GM06990 (cell line): ENCODE results near the gene DAPK2.

Source experiments
- DNase-seq: peaks from one replicate; pipeline ENCODE4 v3.0.0-alpha.2; 2011; ENCODE audit not compliant: insufficient read length; ENCODE audit errors: extremely low read depth
- H3K27me3 ChIP-seq: replicated peaks from 2 replicates; pipeline ENCODE4 v1.6.0; 2011; ENCODE audit warnings: low read length; ENCODE audit not compliant: control insufficient read depth, insufficient read depth
- H3K36me3 ChIP-seq: 2 replicates; pipeline ENCODE4 v1.5.1; 2011; ENCODE audit warnings: low read length; ENCODE audit not compliant: control insufficient read depth, insufficient read depth
- H3K4me3 ChIP-seq: replicated peaks from 2 replicates; pipeline ENCODE4 v1.5.1; 2011; ENCODE audit warnings: low read depth, mild to moderate bottlenecking, control low read depth, low read length
- CTCF ChIP-seq: IDR thresholded peaks from 2 replicates; pipeline ENCODE4 v1.5.1; 2011; ENCODE audit warnings: low read length, control low read depth, mild to moderate bottlenecking, inconsistent platforms; ENCODE audit not compliant: insufficient read depth, poor library complexity, severe bottlenecking

DAPK2 gene

GRCh38 chr15:63890617-63891016, 155.7 kb downstream of the DAPK2 start:
- Histone ChIP-seq H3K4me3 (no peak overlapping the region), H3K36me3 (no peaks in the 10 kb centered on the region), H3K27me3 (no peaks in the 10 kb centered on the region)
- TF ChIP-seq CTCF: no peak
- no peak for DNase-seq

GRCh38 chr15:63889831-63890230, 156.5 kb downstream of the DAPK2 start:
- no peak for DNase-seq
- no peak for TF ChIP-seq CTCF
- Histone ChIP-seq H3K36me3 (no peaks in the 10 kb centered on the region), H3K27me3 (no peaks in the 10 kb centered on the region), H3K4me3 (no peak overlapping the region)

GRCh38 chr15:63888823-63889222, 157.5 kb downstream of the DAPK2 start:
- no peak for TF ChIP-seq CTCF
- no peak for DNase-seq
- no peaks in the 10 kb centered on the region for H3K36me3 ChIP-seq
- no peaks in the 10 kb centered on the region for H3K27me3 ChIP-seq
- no peak overlapping the region for H3K4me3 ChIP-seq

GRCh38 chr15:63888146-63888545, 158.1 kb downstream of the DAPK2 start:
- Histone ChIP-seq H3K36me3 (no peaks in the 10 kb centered on the region), H3K27me3 (no peaks in the 10 kb centered on the region), H3K4me3 (no peak overlapping the region)
- no peak for TF ChIP-seq CTCF
- no peak for DNase-seq

GRCh38 chr15:63887630-63888029, 158.7 kb downstream of the DAPK2 start:
- TF ChIP-seq CTCF: no peak
- H3K4me3 ChIP-seq: no peak overlapping the region
- no peaks in the 10 kb centered on the region for H3K27me3 ChIP-seq

GRCh38 chr15:63884953-63885352, 161.3 kb downstream of the DAPK2 start:
- no peak for TF ChIP-seq CTCF
- Histone ChIP-seq H3K36me3 (no peaks in the 10 kb centered on the region), H3K27me3 (no peaks in the 10 kb centered on the region), H3K4me3 (no peak overlapping the region)
- no peak for DNase-seq

More at GRCh38 chr15:63887630-63888029, 158.7 kb downstream of the DAPK2 start:
- no peak for DNase-seq
- H3K36me3 ChIP-seq: no peaks in the 10 kb centered on the region
